Activated T-helper 1 cell treated with Interleukin-2 at 50 U/mL for 16 hours (primary cell): ENCODE results near the gene SPINK4.

Source experiments
- DNase-seq: peaks from one replicate; pipeline ENCODE4 v3.0.0-alpha.2; 2020; ENCODE audit warnings: low read depth

Gene SPINK4

DNA sequence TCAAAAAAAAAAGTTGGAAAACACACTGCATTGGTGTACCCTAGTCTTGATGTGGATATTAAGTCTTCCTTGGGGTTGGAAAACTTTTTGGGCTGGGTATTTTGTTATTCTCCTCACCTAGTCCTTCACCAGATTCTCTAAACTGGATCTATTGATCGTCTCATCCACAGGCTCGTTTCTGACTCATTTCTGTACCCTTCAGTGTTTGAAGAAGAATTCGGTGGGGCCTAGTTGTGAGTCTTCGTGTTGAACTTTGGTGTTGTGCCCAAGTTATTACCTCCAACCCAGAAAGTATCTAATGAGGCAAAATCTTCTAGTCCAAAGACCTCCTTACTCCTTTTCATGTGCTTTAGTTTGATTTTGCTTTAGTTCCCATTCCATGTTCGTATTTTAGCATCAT lies 51.9 kb downstream of the SPINK4 start:
- no peak for DNase-seq

DNA sequence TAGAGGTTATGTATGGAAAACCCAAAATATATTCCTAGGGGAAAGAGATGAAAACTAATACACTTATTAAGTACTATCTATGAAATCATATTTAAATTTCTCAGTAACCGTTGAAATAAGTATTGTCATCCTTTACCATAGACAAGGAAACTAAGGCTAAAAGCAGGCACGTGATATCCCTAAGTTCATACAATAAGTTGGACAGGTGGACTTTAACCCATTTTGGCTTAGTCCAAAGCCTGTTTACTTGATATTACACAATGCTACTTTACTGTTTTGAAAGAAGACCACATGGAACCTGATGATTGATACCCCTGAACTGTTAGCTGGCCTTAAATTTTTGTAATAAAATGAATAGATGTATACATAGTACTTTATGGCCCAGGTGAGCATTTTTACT lies 53.8 kb downstream of the SPINK4 start:
- no peak for DNase-seq

GRCh38 chr9:33294670-33295432 lies 54.9 kb downstream of the SPINK4 start:
- DNase-seq = no peak

- DNase-seq = no peak
These were observed 55.6 kb downstream of the SPINK4 start for GRCh38 chr9:33295571-33295970.

GRCh38 chr9:33297432-33297831 lies 57.5 kb downstream of the SPINK4 start:
- no peak for DNase-seq
